ENCODE results near the gene CNP.

CNP gene

GRCh38 chr17:41973408-41973811, 6.8 kb downstream of the CNP start:
- DNase-seq = no peak

- DNase-seq = no peak
These were observed 7.4 kb downstream of the CNP start for GRCh38 chr17:41974031-41974430.

- no peak for DNase-seq
These were observed 8.1 kb downstream of the CNP start for GRCh38 chr17:41974658-41975057.

GRCh38 chr17:41975099-41976083, 8.8 kb downstream of the CNP start:
- no peak for DNase-seq

GRCh38 chr17:41976142-41976768, 9.7 kb downstream of the CNP start:
- DNase-seq = no peak

GRCh38 chr17:41977991-41978390, 11.4 kb downstream of the CNP start:
- no peak for DNase-seq

- DNase-seq = no peak
These were observed 15.6 kb downstream of the CNP start for GRCh38 chr17:41982026-41982760.

GRCh38 chr17:41984454-41984853, 17.9 kb downstream of the CNP start:
- no peak for DNase-seq

- DNase-seq = no peak
These were observed 19.3 kb downstream of the CNP start for GRCh38 chr17:41985919-41986318.

- no peak for DNase-seq
These were observed 20.0 kb downstream of the CNP start for GRCh38 chr17:41986634-41987033.

GRCh38 chr17:41987642-41988041, 21.0 kb downstream of the CNP start:
- DNase-seq = no peak

GRCh38 chr17:41988418-41988817, 21.8 kb downstream of the CNP start:
- DNase-seq = no peak

- DNase-seq = no peak
These were observed 23.3 kb downstream of the CNP start for GRCh38 chr17:41989702-41990419.

GRCh38 chr17:41992576-41992975, 26.0 kb downstream of the CNP start:
- no peak for DNase-seq

- no peak for DNase-seq
These were observed 30.2 kb downstream of the CNP start for GRCh38 chr17:41996855-41997164.

- no peak for DNase-seq
These were observed 31.9 kb downstream of the CNP start for GRCh38 chr17:41998497-41998896.

GRCh38 chr17:42000413-42001133, 34.0 kb downstream of the CNP start:
- DNase-seq = no peak

GRCh38 chr17:42001729-42002128, 35.1 kb downstream of the CNP start:
- DNase-seq = no peak

GRCh38 chr17:42002175-42002791, 35.7 kb downstream of the CNP start:
- no peak for DNase-seq

GRCh38 chr17:42002792-42003301, 36.3 kb downstream of the CNP start:
- no peak for DNase-seq

GRCh38 chr17:42005166-42005565, 38.6 kb downstream of the CNP start:
- DNase-seq = no peak

- no peak for DNase-seq
These were observed 42.6 kb downstream of the CNP start for GRCh38 chr17:42009170-42009569.
